ENCODE data around the gene CCNB1.
"Not testable (repeated sequence)": the region's sequence is repeated elsewhere in the genome, so short reads cannot be mapped to it uniquely, and the experiment has no call there.

CCNB1 gene

GRCh38 chr5:69166686-69167492 lies at the start of gene CCNB1:
Gene CCNB1 (plus strand): TSS chr5:69167150. CDS start chr5:69167263, 113 bp downstream.
- DNase-seq, result peak; percentile 97

GRCh38 chr5:69129413-69129812 lies 37.5 kb upstream of the CCNB1 start:
- DNase-seq, result no peak

DNA sequence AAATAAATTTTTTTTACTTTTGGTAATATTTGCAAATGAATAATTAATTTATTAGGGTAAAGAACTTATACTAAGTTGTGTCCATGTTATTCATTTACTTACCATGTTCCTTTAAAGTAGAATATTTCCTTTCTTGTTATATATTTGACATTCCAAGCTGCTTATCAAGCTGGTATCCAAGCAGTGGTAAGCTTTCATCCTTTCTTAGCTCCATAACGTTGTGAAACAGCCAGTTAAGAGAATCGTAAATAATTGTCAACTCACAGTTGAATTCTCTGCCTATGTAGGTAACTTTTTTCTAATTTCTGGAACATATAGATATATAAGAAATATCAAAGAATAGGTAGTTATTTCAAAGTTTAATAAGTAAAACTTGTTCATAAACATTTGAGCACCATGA lies 36.7 kb upstream of the CCNB1 start:
- no peak for DNase-seq

GRCh38 chr5:69131304-69131703 lies 35.6 kb upstream of the CCNB1 start:
- no peak for DNase-seq

DNA sequence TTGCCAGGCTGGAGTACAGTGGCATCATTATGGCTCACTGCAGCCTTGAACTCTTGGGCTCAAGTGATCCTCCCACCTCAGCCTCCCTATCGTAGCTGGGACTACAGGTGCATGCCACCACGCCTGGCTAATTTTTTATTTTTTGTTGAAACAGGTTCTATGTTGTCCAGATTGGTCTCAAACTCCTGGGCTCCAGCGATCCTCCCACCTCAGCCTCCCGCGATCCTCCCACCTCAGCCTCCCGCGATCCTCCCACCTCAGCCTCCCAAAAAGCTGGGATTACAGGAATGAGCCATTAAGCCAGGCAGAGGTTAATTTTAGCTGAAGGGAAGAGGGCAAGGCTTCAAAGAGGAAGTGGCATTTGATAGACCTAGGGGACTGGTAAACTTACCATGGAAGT lies 32.8 kb upstream of the CCNB1 start:
- DNase-seq, result no peak

GRCh38 chr5:69136293-69136692 lies 30.7 kb upstream of the CCNB1 start:
- DNase-seq, result no peak

GRCh38 chr5:69137208-69137607 lies 29.7 kb upstream of the CCNB1 start:
- DNase-seq, result not testable (repeated sequence)

DNA sequence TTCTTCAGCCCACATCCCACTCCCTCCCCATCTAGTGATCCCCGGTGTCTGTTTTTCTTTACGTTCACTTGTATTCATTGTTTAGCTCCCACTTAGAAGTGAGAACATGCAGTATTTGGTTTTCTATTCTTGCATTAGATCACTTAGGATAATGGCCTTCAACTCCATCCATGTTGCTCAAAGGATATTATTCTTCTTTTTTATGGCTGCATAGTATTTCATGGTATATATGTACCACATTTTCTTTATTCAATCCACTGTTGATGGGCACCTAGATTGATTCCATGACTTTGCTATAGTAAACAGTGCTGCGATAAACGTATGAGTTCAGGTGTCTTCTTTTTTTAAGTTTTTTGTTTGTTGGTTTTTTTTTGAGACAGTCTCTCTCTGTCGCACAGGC lies 29.1 kb upstream of the CCNB1 start:
- no peak for DNase-seq

DNA sequence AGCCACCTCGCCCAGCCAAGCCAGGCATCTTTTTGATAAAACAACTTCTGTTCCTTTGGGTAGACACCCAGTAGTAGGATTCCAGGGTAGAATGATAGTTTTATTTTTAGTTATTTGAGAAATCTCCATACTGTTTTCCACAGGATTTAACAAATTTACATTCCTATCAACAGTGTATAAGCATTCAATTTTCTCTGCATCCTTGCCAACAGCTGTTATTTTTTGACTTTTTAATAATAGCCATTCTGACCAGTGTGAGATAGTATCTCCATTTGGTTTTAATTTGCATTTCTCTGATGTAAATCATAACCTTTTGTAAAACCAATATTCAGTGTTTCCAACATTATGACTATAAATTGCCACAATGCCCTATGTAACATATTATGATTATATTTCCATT lies 28.2 kb upstream of the CCNB1 start:
- DNase-seq, result no peak

GRCh38 chr5:69140239-69140638 lies 26.7 kb upstream of the CCNB1 start:
- not testable (repeated sequence) for DNase-seq

- no peak for DNase-seq
Measured at GRCh38 chr5:69140827-69141226, 26.1 kb upstream of the CCNB1 start.

- DNase-seq, result not testable (repeated sequence)
Measured at GRCh38 chr5:69148576-69148975, 18.4 kb upstream of the CCNB1 start.

- DNase-seq, result no peak
Measured at GRCh38 chr5:69148981-69149675, 17.8 kb upstream of the CCNB1 start.

- no peak for DNase-seq
Measured at GRCh38 chr5:69149676-69150010, 17.3 kb upstream of the CCNB1 start.

DNA sequence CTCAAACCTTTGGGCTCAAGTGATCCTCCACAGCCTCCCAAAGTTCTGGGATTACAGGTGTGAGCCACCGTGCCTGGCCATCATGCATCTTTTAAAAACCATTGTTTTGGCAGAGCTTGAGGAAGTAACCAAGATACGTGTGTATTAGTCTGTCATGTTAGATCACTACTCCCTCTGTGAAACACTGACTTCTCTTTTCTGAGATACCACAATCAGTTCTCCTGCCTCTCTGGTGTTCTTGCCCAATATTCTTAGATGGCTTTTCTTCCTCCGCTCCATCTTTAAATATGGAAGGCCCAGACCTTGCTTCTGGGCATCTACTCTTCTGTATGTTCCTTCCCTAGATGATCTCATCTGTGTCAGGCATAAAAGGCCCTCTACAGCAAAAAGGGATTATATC lies 14.2 kb upstream of the CCNB1 start:
- no peak for DNase-seq

DNA sequence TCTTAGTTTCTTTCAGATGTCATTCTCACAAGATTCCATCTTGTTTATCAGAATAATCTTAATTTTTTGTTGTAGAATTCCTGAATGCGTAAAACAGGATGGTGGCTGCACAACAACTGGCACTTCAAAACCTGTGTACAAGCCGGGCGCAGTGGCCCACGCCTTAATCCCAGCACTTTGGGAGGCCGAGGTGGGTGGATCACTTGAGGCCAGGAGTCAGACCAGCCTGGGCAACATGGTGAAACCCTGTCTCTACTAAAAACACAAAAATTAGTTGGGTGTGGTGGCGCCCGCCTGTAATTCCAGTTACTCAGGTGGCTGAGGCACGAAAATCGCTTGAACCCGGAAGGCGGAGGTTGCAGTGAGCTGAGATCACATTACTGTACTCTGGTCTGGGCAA lies 10.5 kb upstream of the CCNB1 start:
- DNase-seq, result no peak

- DNase-seq, result no peak
Measured at GRCh38 chr5:69158039-69158438, 8.9 kb upstream of the CCNB1 start.

DNA sequence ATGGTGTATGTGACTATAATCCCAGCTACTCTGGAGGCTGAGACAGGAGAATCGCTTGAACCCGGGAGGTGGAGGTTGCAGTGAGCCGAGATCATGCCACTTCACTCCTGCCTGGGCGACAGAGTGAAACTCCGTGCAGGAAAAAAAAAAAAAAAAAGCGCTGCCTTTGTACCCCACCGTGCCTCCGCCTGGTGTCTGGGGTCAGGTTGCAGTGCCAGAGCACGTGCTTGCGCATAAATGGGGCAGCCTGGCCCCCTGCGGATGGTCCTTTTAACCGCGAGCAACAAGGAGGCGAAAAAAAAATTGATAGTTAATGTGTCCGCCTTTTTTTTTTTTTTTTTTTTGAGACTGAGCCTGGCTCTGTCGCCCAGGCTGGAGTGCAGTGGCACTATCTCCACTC lies 6.3 kb upstream of the CCNB1 start:
- no peak for DNase-seq

DNA sequence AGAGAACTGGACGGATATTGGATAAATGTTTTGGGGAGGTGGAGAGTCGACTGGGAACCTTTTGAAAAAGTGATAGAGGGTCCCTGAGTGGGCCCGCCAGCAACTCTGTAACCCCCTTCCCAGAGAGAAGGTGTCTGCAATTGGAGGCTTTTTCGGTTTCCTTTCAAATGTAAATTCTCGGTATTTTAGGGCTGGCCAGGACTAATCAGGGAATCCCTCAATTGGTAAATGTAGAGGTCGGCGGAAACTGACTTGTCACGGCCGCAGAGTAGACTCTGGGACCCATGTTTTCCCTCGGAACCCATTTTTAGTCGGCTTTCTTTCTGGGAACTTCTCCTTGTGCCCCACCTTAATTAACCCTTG lies 524 bp downstream of the CCNB1 start:
- DNase-seq, result no peak

- DNase-seq, result no peak
Measured at GRCh38 chr5:69167929-69168328, 979 bp downstream of the CCNB1 start.

GRCh38 chr5:69170495-69170894 lies 3.5 kb downstream of the CCNB1 start:
- DNase-seq, result no peak

- DNase-seq, result no peak
Measured at GRCh38 chr5:69170969-69171368, 4.0 kb downstream of the CCNB1 start.

DNA sequence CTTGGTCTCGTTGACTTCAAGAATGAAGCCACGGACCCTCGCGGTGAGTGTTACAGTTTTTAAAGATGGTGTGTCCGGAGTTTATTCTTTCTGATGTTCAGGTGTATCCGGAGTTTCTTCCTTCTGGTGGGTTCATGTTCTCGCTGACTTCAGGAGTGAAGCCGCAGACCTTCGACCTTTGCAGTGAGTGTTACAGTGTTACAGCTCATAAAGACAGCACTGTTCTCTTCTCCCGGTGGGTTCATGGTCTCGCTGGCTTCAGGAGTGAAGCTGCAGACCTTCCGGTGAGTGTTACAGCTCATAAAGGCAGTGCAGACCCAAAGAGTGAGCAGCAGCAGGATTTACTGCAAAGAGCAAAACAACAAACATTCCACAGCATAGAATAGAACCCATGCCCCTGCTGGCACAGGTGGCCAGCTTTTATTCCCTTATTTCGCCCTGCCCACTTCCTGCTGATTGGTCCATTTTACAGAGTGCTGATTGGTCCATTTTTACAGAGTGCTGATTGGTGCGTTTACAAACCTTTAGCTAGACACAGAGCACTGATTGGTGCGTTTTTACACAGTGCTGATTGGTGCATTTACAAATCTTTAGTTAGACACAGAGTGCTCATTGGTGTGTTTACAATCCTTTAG lies 14.8 kb downstream of the CCNB1 start:
- not testable (repeated sequence) for DNase-seq

- no peak for DNase-seq
Measured at GRCh38 chr5:69184621-69185020, 17.7 kb downstream of the CCNB1 start.
